HepG2 (cell line): ENCODE measurements around the gene STK32B. TPM values are rescaled to one million over a fixed set of nuclear protein-coding genes. Genes with fewer than 3 reads are reported as not detected.

Experiments
- ATAC-seq: fragments of 200-7000 bp; cut with Tn5 transposase; 3 replicates; pipeline ENCODE4 v1.9.1; 2020; ENCODE audit warnings: mild to moderate bottlenecking, moderate library complexity
- BruUV-seq: library from RNA; stranded (reverse); fragments of 400-500 nt; replicated peaks from 2 replicates; lab custom pipeline; 2021; lab: Mats Ljungman, UMichigan
- CTCF ChIA-PET: fragments of 300-600 bp; formaldehyde crosslinking; extraction: SDS; loops from one replicate; lab custom pipeline; 2021; ENCODE audit warnings: low total read pairs, inconsistent platforms, low intra/inter-chr PET ratio; lab: Yijun Ruan, JAX
- POLR2A ChIA-PET: fragments of 350-600 bp; sonication (Branson Sonifier 250); formaldehyde crosslinking; loops from one replicate; lab custom pipeline; 2020; ENCODE audit warnings: antibody characterized with exemption, inconsistent platforms; lab: Yijun Ruan, JAX
- DNase-seq: peaks from one replicate; pipeline ENCODE4 v3.0.0-alpha.2; 2015; ENCODE audit warnings: low spot score
- FAIRE-seq: peaks from 3 replicates; lab custom pipeline; 2011; peaks lifted over from hg19 to GRCh38; lab: Jason Lieb, UNC
- H2AFZ ChIP-seq: one replicate; pipeline ENCODE4 v1.6.1; 2011; ENCODE audit warnings: low read length, inconsistent platforms
- H3K27ac ChIP-seq: fragments of 300-600 bp; 3 replicates; pipeline ENCODE4 v1.8.0; 2011; ENCODE audit warnings: mixed run types, mild to moderate bottlenecking, mixed read lengths, low read length, inconsistent platforms; ENCODE audit not compliant: insufficient read depth; ENCODE audit errors: extremely low read length
- H3K27me3 ChIP-seq, 2 experiments: fragments of 200-600 bp in 1 of 2; 2 replicates in 1 of 2; 3 replicates in 1 of 2; pipeline versions ENCODE4 v1.6.0 to v1.8.0; 2011; ENCODE audit warnings: low read length in 2 of 2, mild to moderate bottlenecking in 2 of 2, moderate library complexity in 2 of 2, inconsistent platforms in 1 of 2; ENCODE audit not compliant: insufficient read depth in 2 of 2, control insufficient read depth in 1 of 2
- H3K36me3 ChIP-seq, 2 experiments: fragments of 200-600 bp in 1 of 2; replicated peaks in 1 of 2; 2 replicates in 1 of 2; 3 replicates in 1 of 2; pipeline versions ENCODE4 v1.5.1 to v1.8.0; 2011; ENCODE audit warnings: low read length in 2 of 2, inconsistent platforms in 1 of 2; ENCODE audit not compliant: insufficient read depth in 2 of 2, control insufficient read depth in 1 of 2
- H3K4me1 ChIP-seq: 2 replicates; pipeline ENCODE4 v1.5.1; 2012; ENCODE audit warnings: low read length, inconsistent platforms; ENCODE audit not compliant: insufficient read depth
- H3K4me2 ChIP-seq: 2 replicates; pipeline ENCODE4 v1.6.0; 2011; ENCODE audit warnings: low read depth, low read length, inconsistent platforms
- H3K4me3 ChIP-seq, 3 experiments: fragments of 200-600 bp in 1 of 3; sonication (generic), shearing (Covaris generic) in 1 of 3; replicated peaks in 1 of 3; 2 replicates each; pipeline ENCODE4 v1.5.1; 2011 to 2016; ENCODE audit warnings: low read length in 3 of 3, inconsistent platforms in 2 of 3, low read depth in 2 of 3, mild to moderate bottlenecking in 2 of 3, control low read depth in 1 of 3, mixed read lengths in 1 of 3; ENCODE audit not compliant: insufficient read depth in 1 of 3
- H3K79me2 ChIP-seq: one replicate; pipeline ENCODE4 v1.6.1; 2011; ENCODE audit warnings: low read length, inconsistent platforms; ENCODE audit not compliant: insufficient read depth
- H3K9ac ChIP-seq: 2 replicates; pipeline ENCODE4 v1.6.0; 2011; ENCODE audit warnings: mild to moderate bottlenecking, low read depth, low read length, inconsistent platforms; ENCODE audit not compliant: insufficient read depth
- H3K9me3 ChIP-seq: 2 replicates; pipeline ENCODE4 v1.5.1; 2012; ENCODE audit warnings: mild to moderate bottlenecking, low read length
- H4K20me1 ChIP-seq: 2 replicates; pipeline ENCODE4 v1.6.0; 2011; ENCODE audit warnings: inconsistent platforms, mild to moderate bottlenecking, low read length, moderate library complexity; ENCODE audit not compliant: insufficient read depth
- HMGA1 ChIP-seq: sonication (generic); formaldehyde crosslinking; conservative IDR thresholded peaks from 2 replicates; pipeline ENCODE4 v1.4.0; 2020; ENCODE audit warnings: missing genetic modification reagents
- KLF15 ChIP-seq: sonication (generic); formaldehyde crosslinking; IDR thresholded peaks from 2 replicates; pipeline ENCODE4 v1.8.1; 2023; ENCODE audit warnings: borderline replicate concordance, mild to moderate bottlenecking, inconsistent platforms, missing genetic modification reagents, mixed read lengths
- NFE2L1 ChIP-seq: sonication (generic); formaldehyde crosslinking; IDR thresholded peaks from 2 replicates; pipeline ENCODE4 v1.4.0; 2020; ENCODE audit warnings: missing genetic modification reagents, mild to moderate bottlenecking, borderline replicate concordance
- RFX3 ChIP-seq: IDR thresholded peaks from 2 replicates; pipeline ENCODE4 v1.6.1; 2016; ENCODE audit warnings: missing biosample characterization, missing genetic modification reagents
- THAP9 ChIP-seq: sonication (generic); formaldehyde crosslinking; IDR thresholded peaks from 2 replicates; pipeline ENCODE4; 2020; ENCODE audit warnings: missing genetic modification reagents, mild to moderate bottlenecking, borderline replicate concordance
- YEATS2 ChIP-seq: sonication (generic); formaldehyde crosslinking; IDR thresholded peaks from 2 replicates; pipeline ENCODE4 v1.4.0; 2020; ENCODE audit warnings: missing genetic modification reagents, borderline replicate concordance
- ZNF709 ChIP-seq: sonication (generic); formaldehyde crosslinking; IDR thresholded peaks from 2 replicates; pipeline ENCODE4 v1.5.0; 2020; ENCODE audit warnings: mild to moderate bottlenecking, missing genetic modification reagents
- WGBS: methylation state at CpG from one replicate; pipeline ENCODE4 v1.1.6; 2017; ENCODE audit warnings: low lambda C conversion rate; 5-methylcytosine and 5-hydroxymethylcytosine counted together
- in situ Hi-C: cut with HindIII; loops from 2 replicates; pipeline ENCODE4 v1.10.0; 2017; ENCODE audit warnings: low pct_unique_long_range_greater_than_20kb; ENCODE audit not compliant: extremely low pct_ligation_motif_present
- intact Hi-C: fragments of 100-400 bp; cut with micrococcal nuclease; formaldehyde crosslinking; loops from one replicate; pipeline ENCODE4 v1.10.0; 2022; ENCODE audit not compliant: unreplicated experiment
- polyA plus RNA-seq, 8 experiments: library from polyadenylated mRNA; depleted of rRNA in 3 of 8; stranded (reverse) in 7 of 8; unstranded in 1 of 8; fragments of >200 nt; fragmentation: Illumina TruSeq in 4 of 8; extraction: Trizol in 4 of 8; gene quantifications; 2 replicates each; pipeline versions ENCODE4 v1.2.1 to v1.2.3, GENCODE V29; 2011 to 2016; ENCODE audit warnings: low read depth in 4 of 8, missing spikeins in 1 of 8, mixed read lengths in 1 of 8; ENCODE audit not compliant: insufficient read depth in 1 of 8
- total RNA-seq, 5 experiments: library from RNA; depleted of rRNA; stranded (reverse); fragments of >200 nt; fragmentation: Illumina TruSeq; extraction: Trizol; gene quantifications; 2 replicates each; pipeline ENCODE4 v1.2.3, GENCODE V29; 2016; ENCODE audit warnings: low read depth in 1 of 5

The STK32B gene
- total and polyA plus RNA-seq, 2 of the 13 experiments (the other 11 are each of a cell fraction or from before 2014, with no cell fraction given) = not detected

- TF ChIP-seq THAP9 (CRISPR knock-in tag) (no peak), KLF15 (CRISPR knock-in tag) (no peak)
Observed at GRCh38 chr4:5137927-5138326, 86.6 kb downstream of the STK32B start (continued).

GRCh38 chr4:5138389-5138788, 87.1 kb downstream of the STK32B start:
- no peak overlapping the region for H3K4me2 ChIP-seq

More at GRCh38 chr4:5138389-5138788, 87.1 kb downstream of the STK32B start:
- Histone ChIP-seq H4K20me1 (no peaks in the 10 kb centered on the region), H3K36me3 (no peaks in the 10 kb centered on the region), H3K79me2 (no peaks in the 10 kb centered on the region), H3K9ac (no peak overlapping the region), H3K9me3 (no peaks in the 10 kb centered on the region), H3K27ac (no peak overlapping the region), H3K4me1 (no peaks in the 10 kb centered on the region), H3K4me3 (no peak overlapping the region), H3K27me3 (peaks cover 0 to 3% of the 10 kb centered on the region in 2 experiments; a peak in 2 of 5 replicates), H2AFZ (no peak overlapping the region)
- TF ChIP-seq RFX3 (no peak), NFE2L1 (CRISPR knock-in tag) (no peak), ZNF709 (CRISPR knock-in tag) (no peak), YEATS2 (CRISPR knock-in tag) (no peak), HMGA1 (CRISPR knock-in tag) (no peak)
- 62% methylated on average over 3 of the region's 3 CpGs for WGBS
- ChIA-PET CTCF (no interaction called here), POLR2A (no interaction called here)
- FAIRE-seq = no peak
- no peak for ATAC-seq
- intact Hi-C loops = no loop called here
- in situ Hi-C loops = no loop called here
- BruUV-seq = no TSS peak
- no peak for DNase-seq
